GM23248 (cell line): ENCODE measurements around the gene PSMF1.

Source experiments
- EZH2 ChIP-seq: fragments of 200-600 bp; sonication (generic); IDR thresholded peaks from 2 replicates; pipeline ENCODE4 v1.6.1; 2018; ENCODE audit warnings: antibody characterized with exemption, mild to moderate bottlenecking; ENCODE audit not compliant: insufficient read depth, poor library complexity, severe bottlenecking
- EZH2phosphoT487 ChIP-seq: fragments of 200-600 bp; sonication (generic); IDR thresholded peaks from 2 replicates; pipeline ENCODE4 v1.6.1; 2018; ENCODE audit warnings: antibody characterized with exemption, moderate library complexity, mild to moderate bottlenecking, low read depth; ENCODE audit not compliant: insufficient read depth

GRCh38 chr20:1124421-1124820 lies 6.0 kb downstream of the PSMF1 start:
- TF ChIP-seq EZH2phosphoT487 (no peak), EZH2 (no peak)
